ENCODE measurements around the gene RNF150. TPM values are rescaled to one million over a fixed set of nuclear protein-coding genes. Genes with fewer than 3 reads are reported as not detected.

The RNF150 gene
- total RNA-seq, 1 experiment from 2014 or later: 4.4 TPM

- no peak overlapping the region for H3K18ac ChIP-seq (ENCODE audit: insufficient read length, low read depth, low read length)
- no peaks in the 10 kb centered on the region for H4K20me1 ChIP-seq (ENCODE audit: control insufficient read depth, insufficient read depth, insufficient read length)
- H2BK15ac ChIP-seq (ENCODE audit: low read depth, low read length): no peak overlapping the region
- Mint-ChIP-seq H3K9me3 (no peaks in the 10 kb centered on the region), H3K27ac (no peak overlapping the region), H3K27me3 (ENCODE audit: low read depth) (no peaks in the 10 kb centered on the region), H3K4me3 (no peak overlapping the region), H3K4me1 (no peaks in the 10 kb centered on the region), H3K36me3 (ENCODE audit: insufficient read depth in 1 of 3, low read depth in 3 of 3) (no peaks in the 10 kb centered on the region)
- H2BK12ac ChIP-seq (ENCODE audit: insufficient read length, low read depth, low read length): no peak overlapping the region
- no peak overlapping the region for H2BK5ac ChIP-seq (ENCODE audit: insufficient read length, low read length)
- H3K23me2 ChIP-seq (ENCODE audit: insufficient read length, low read depth, low read length, poor library complexity, severe bottlenecking): no peaks in the 10 kb centered on the region
- H3K14ac ChIP-seq (ENCODE audit: insufficient read depth, low read length): no peak overlapping the region
- no peak overlapping the region for H4K5ac ChIP-seq (ENCODE audit: insufficient read length, low read depth, low read length)
- H3K79me1 ChIP-seq (ENCODE audit: insufficient read depth, low read depth, low read length, poor library complexity, severe bottlenecking): no peaks in the 10 kb centered on the region
- H2AK5ac ChIP-seq (ENCODE audit: insufficient read length, low read length): no peak overlapping the region
- TF ChIP-seq, protein P1, sequence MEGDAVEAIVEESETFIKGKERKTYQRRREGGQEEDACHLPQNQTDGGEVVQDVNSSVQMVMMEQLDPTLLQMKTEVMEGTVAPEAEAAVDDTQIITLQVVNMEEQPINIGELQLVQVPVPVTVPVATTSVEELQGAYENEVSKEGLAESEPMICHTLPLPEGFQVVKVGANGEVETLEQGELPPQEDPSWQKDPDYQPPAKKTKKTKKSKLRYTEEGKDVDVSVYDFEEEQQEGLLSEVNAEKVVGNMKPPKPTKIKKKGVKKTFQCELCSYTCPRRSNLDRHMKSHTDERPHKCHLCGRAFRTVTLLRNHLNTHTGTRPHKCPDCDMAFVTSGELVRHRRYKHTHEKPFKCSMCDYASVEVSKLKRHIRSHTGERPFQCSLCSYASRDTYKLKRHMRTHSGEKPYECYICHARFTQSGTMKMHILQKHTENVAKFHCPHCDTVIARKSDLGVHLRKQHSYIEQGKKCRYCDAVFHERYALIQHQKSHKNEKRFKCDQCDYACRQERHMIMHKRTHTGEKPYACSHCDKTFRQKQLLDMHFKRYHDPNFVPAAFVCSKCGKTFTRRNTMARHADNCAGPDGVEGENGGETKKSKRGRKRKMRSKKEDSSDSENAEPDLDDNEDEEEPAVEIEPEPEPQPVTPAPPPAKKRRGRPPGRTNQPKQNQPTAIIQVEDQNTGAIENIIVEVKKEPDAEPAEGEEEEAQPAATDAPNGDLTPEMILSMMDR (conservative IDR thresholded peaks at IDR 0.05): no peak
- no peaks in the 10 kb centered on the region for H3K9me3 ChIP-seq (ENCODE audit: control insufficient read depth, low read depth, low read length)
- no peaks in the 10 kb centered on the region for H3K4me1 ChIP-seq (ENCODE audit: insufficient read depth, low read length)
- no peak overlapping the region for H3K56ac ChIP-seq (ENCODE audit: insufficient read length, low read depth, low read length)
- no CpG with 5 or more reads among the region's 3 CpGs for WGBS (ENCODE audit: extremely low coverage, insufficient read length, low lambda C conversion rate)
- no peak overlapping the region for H3K4me2 ChIP-seq (ENCODE audit: insufficient read depth, insufficient read length, low read length)
- H3T11ph ChIP-seq (ENCODE audit: low read length): no peak overlapping the region
- H3K9ac ChIP-seq (ENCODE audit: extremely low read depth, insufficient read length, low read length): no peak overlapping the region
- no peaks in the 10 kb centered on the region for H3K27me3 ChIP-seq (ENCODE audit: insufficient read depth, low read length)
- no peak overlapping the region for H3K4ac ChIP-seq (ENCODE audit: low read depth, low read length)
- H4K91ac ChIP-seq (ENCODE audit: insufficient read length, low read depth, low read length): no peak overlapping the region
- no peak for DNase-seq
- no peak overlapping the region for H4K8ac ChIP-seq (replicated peaks; ENCODE audit: insufficient read length, low read depth, low read length)
- no peak overlapping the region for H2BK20ac ChIP-seq (ENCODE audit: low read depth, low read length, poor library complexity, severe bottlenecking)
- no peak overlapping the region for H2AFZ ChIP-seq (ENCODE audit: low read length)
- H3K23ac ChIP-seq (ENCODE audit: insufficient read length, low read depth, low read length): no peak overlapping the region
- H2BK120ac ChIP-seq (ENCODE audit: low read depth, low read length, poor library complexity, severe bottlenecking): no peak overlapping the region
- H3K27ac ChIP-seq (ENCODE audit: insufficient read length, low read depth, low read length): no peak overlapping the region
- H3K79me2 ChIP-seq (ENCODE audit: insufficient read depth, low read length): no peaks in the 10 kb centered on the region
Measured at GRCh38 chr4:141022111-141022695, 111.1 kb downstream of the RNF150 start.
